Retinal pigment epithelial cell (primary cell): ENCODE results near the gene SIRT4.

Experiments used
- DNase-seq: peaks from one replicate; pipeline ENCODE4 v3.0.0-alpha.2; 2010; ENCODE audit warnings: low read depth
- H3K4me3 ChIP-seq: 2 replicates; pipeline ENCODE4 v1.5.1; 2011; ENCODE audit warnings: mild to moderate bottlenecking, low read length, control low read depth, moderate library complexity
- CTCF ChIP-seq: conservative IDR thresholded peaks from 2 replicates; pipeline ENCODE4 v1.5.1; 2011; ENCODE audit warnings: low read depth, low read length, control low read depth, inconsistent platforms

The SIRT4 gene

GRCh38 chr12:120358412-120359100 is 56.4 kb downstream of the SIRT4 start:
- no peak overlapping the region for H3K4me3 ChIP-seq
- no peak for DNase-seq
- TF ChIP-seq CTCF, result peak; percentile 26

GRCh38 chr12:120359128-120359527 is 57.0 kb downstream of the SIRT4 start:
- no peak for TF ChIP-seq CTCF
- H3K4me3 ChIP-seq, result no peak overlapping the region
- no peak for DNase-seq

- peak overlapping the region; percentile 10 for H3K4me3 ChIP-seq
- DNase-seq, result peak; percentile 91
Observed at GRCh38 chr12:120361506-120362208, 59.5 kb downstream of the SIRT4 start.

More at GRCh38 chr12:120361506-120362208, 59.5 kb downstream of the SIRT4 start:
- no peak for TF ChIP-seq CTCF
